K562 (cell line): Measurements from ENCODE around the gene CTCF. TPM values are rescaled to one million over a fixed set of nuclear protein-coding genes. Genes with fewer than 3 reads are reported as not detected.

ENCODE experiments used
- polyA plus RNA-seq, 8 experiments: library from polyadenylated mRNA; depleted of rRNA in 4 of 8; stranded (reverse) in 5 of 8; unstranded in 3 of 8; fragments of >200 nt; fragmentation: Nextera tagmentation in 2 of 8; fragmentation: Illumina TruSeq in 1 of 8; extraction: Ambion mirVana in 2 of 8; extraction: Trizol in 1 of 8; gene quantifications; 2 replicates each; pipeline versions ENCODE4 v1.2.1 to v1.2.3, GENCODE V29; 2011 to 2014; ENCODE audit warnings: inconsistent platforms in 1 of 8, missing spikeins in 1 of 8
- small RNA-seq: library from RNA; depleted of rRNA; stranded (forward); fragments of <200 nt; gene quantifications from one replicate; pipeline ENCODE3, GENCODE V24; 2014
- total RNA-seq, 7 experiments: library from RNA; depleted of rRNA in 6 of 7; stranded (reverse); fragments of >200 nt in 6 of 7; fragmentation: Illumina TruSeq in 2 of 7; extraction: Trizol in 2 of 7; gene quantifications; 2 replicates each; pipeline versions ENCODE4 v1.2.1 to v1.2.3, GENCODE V29; 2011 to 2021; ENCODE audit warnings: low replicate concordance in 1 of 7

CTCF gene
- total and polyA plus RNA-seq, 9 of the 15 experiments (the other 6 are each of a cell fraction or from before 2014, with no cell fraction given): 7.8 to 49.2 (median 33.9) TPM

Small RNA genes lying within 50 kb of the gene (small RNA-seq; reads per million reads assigned to genes)
- gene AC027682.3: not detected

Other genes starting within 250 kb of the CTCF start
Only the 7 nearest of the 16 such genes appear.
- 45.6 and 54.5 TPM in 2 replicates for gene ATP6V0D1, start 81.4 kb upstream of the CTCF start, total RNA-seq (2014; rRNA removed)
- 22.0 and 30.6 TPM in 2 replicates for gene ATP6V0D1, start 81.4 kb upstream of the CTCF start, total RNA-seq (2014; rRNA removed; fragmentation: Illumina TruSeq; extraction: Trizol)
- 51.8 and 53.5 TPM in 2 replicates for gene ATP6V0D1, start 81.4 kb upstream of the CTCF start, total RNA-seq (2015; rRNA removed; fragmentation: Illumina TruSeq; extraction: Trizol)
- gene ATP6V0D1, start 81.4 kb upstream of the CTCF start, total RNA-seq (2021): 61.3 and 61.5 TPM in 2 replicates
- gene ATP6V0D1, start 81.4 kb upstream of the CTCF start, polyA plus RNA-seq (2011; rRNA removed): 48.2 and 51.5 TPM in 2 replicates
- gene ATP6V0D1, start 81.4 kb upstream of the CTCF start, polyA plus RNA-seq (2014; fragmentation: Illumina TruSeq; extraction: Trizol): 64.9 and 69.7 TPM in 2 replicates
- 10 to 100 TPM; 23.2 to 40.7 TPM for gene ATP6V0D1, start 81.4 kb upstream of the CTCF start, polyA plus RNA-seq (2014; fragmentation: Nextera tagmentation; extraction: Ambion mirVana)
- 33.9 and 37.3 TPM in 2 replicates for gene ATP6V0D1, start 81.4 kb upstream of the CTCF start, polyA plus RNA-seq (2014; rRNA removed)
- gene AGRP, start 79.0 kb upstream of the CTCF start, total RNA-seq (2014; rRNA removed): not detected in 2 replicates
- not detected in 2 replicates for gene AGRP, start 79.0 kb upstream of the CTCF start, total RNA-seq (2014; rRNA removed; fragmentation: Illumina TruSeq; extraction: Trizol)
- gene AGRP, start 79.0 kb upstream of the CTCF start, total RNA-seq (2015; rRNA removed; fragmentation: Illumina TruSeq; extraction: Trizol): not detected in 2 replicates
- not detected in 2 replicates for gene AGRP, start 79.0 kb upstream of the CTCF start, total RNA-seq (2021)
- not detected in 2 replicates for gene AGRP, start 79.0 kb upstream of the CTCF start, polyA plus RNA-seq (2011; rRNA removed)
- gene AGRP, start 79.0 kb upstream of the CTCF start, polyA plus RNA-seq (2014; fragmentation: Illumina TruSeq; extraction: Trizol): not detected in 2 replicates
- not detected for gene AGRP, start 79.0 kb upstream of the CTCF start, polyA plus RNA-seq (2014; fragmentation: Nextera tagmentation; extraction: Ambion mirVana)
- not detected in 2 replicates for gene AGRP, start 79.0 kb upstream of the CTCF start, polyA plus RNA-seq (2014; rRNA removed)
- 3.5 and 7.9 TPM in 2 replicates for gene RIPOR1, start 33.7 kb upstream of the CTCF start, total RNA-seq (2014; rRNA removed)
- 1.2 and 1.4 TPM in 2 replicates for gene RIPOR1, start 33.7 kb upstream of the CTCF start, total RNA-seq (2014; rRNA removed; fragmentation: Illumina TruSeq; extraction: Trizol)
- gene RIPOR1, start 33.7 kb upstream of the CTCF start, total RNA-seq (2015; rRNA removed; fragmentation: Illumina TruSeq; extraction: Trizol): 3.0 and 3.1 TPM in 2 replicates
- 25.4 and 31.1 TPM in 2 replicates for gene RIPOR1, start 33.7 kb upstream of the CTCF start, total RNA-seq (2021)
- gene RIPOR1, start 33.7 kb upstream of the CTCF start, polyA plus RNA-seq (2011; rRNA removed): 2.2 and 6.3 TPM in 2 replicates
- 10.0 and 14.1 TPM in 2 replicates for gene RIPOR1, start 33.7 kb upstream of the CTCF start, polyA plus RNA-seq (2014; fragmentation: Illumina TruSeq; extraction: Trizol)
- gene RIPOR1, start 33.7 kb upstream of the CTCF start, polyA plus RNA-seq (2014; fragmentation: Nextera tagmentation; extraction: Ambion mirVana): under 1 TPM; 0.36 to 0.37 TPM
- gene RIPOR1, start 33.7 kb upstream of the CTCF start, polyA plus RNA-seq (2014; rRNA removed): 7.2 and 9.2 TPM in 2 replicates
- 0.20 and 1.0 TPM in 2 replicates for gene CARMIL2, start 82.6 kb downstream of the CTCF start, total RNA-seq (2014; rRNA removed)
- gene CARMIL2, start 82.6 kb downstream of the CTCF start, total RNA-seq (2014; rRNA removed; fragmentation: Illumina TruSeq; extraction: Trizol): 0.19 TPM in 1 of 2 replicates, not detected in the other
- gene CARMIL2, start 82.6 kb downstream of the CTCF start, total RNA-seq (2015; rRNA removed; fragmentation: Illumina TruSeq; extraction: Trizol): 0.38 and 0.43 TPM in 2 replicates
- 2.1 and 2.9 TPM in 2 replicates for gene CARMIL2, start 82.6 kb downstream of the CTCF start, total RNA-seq (2021)
- gene CARMIL2, start 82.6 kb downstream of the CTCF start, polyA plus RNA-seq (2011; rRNA removed): 0.79 and 0.99 TPM in 2 replicates
- gene CARMIL2, start 82.6 kb downstream of the CTCF start, polyA plus RNA-seq (2014; fragmentation: Illumina TruSeq; extraction: Trizol): 0.39 and 0.57 TPM in 2 replicates
- not detected for gene CARMIL2, start 82.6 kb downstream of the CTCF start, polyA plus RNA-seq (2014; fragmentation: Nextera tagmentation; extraction: Ambion mirVana)
- gene CARMIL2, start 82.6 kb downstream of the CTCF start, polyA plus RNA-seq (2014; rRNA removed): 0.95 and 1.0 TPM in 2 replicates
- gene ACD, start 97.7 kb downstream of the CTCF start, total RNA-seq (2014; rRNA removed): 34.9 and 46.5 TPM in 2 replicates
- gene ACD, start 97.7 kb downstream of the CTCF start, total RNA-seq (2014; rRNA removed; fragmentation: Illumina TruSeq; extraction: Trizol): 6.1 and 9.0 TPM in 2 replicates
- gene ACD, start 97.7 kb downstream of the CTCF start, total RNA-seq (2015; rRNA removed; fragmentation: Illumina TruSeq; extraction: Trizol): 18.5 and 19.7 TPM in 2 replicates
- gene ACD, start 97.7 kb downstream of the CTCF start, total RNA-seq (2021): 44.9 and 47.4 TPM in 2 replicates
- gene ACD, start 97.7 kb downstream of the CTCF start, polyA plus RNA-seq (2011; rRNA removed): 19.2 and 33.4 TPM in 2 replicates
- 25.8 and 34.6 TPM in 2 replicates for gene ACD, start 97.7 kb downstream of the CTCF start, polyA plus RNA-seq (2014; fragmentation: Illumina TruSeq; extraction: Trizol)
- gene ACD, start 97.7 kb downstream of the CTCF start, polyA plus RNA-seq (2014; fragmentation: Nextera tagmentation; extraction: Ambion mirVana): 1 to 10 TPM; 4.2 to 4.5 TPM
- gene ACD, start 97.7 kb downstream of the CTCF start, polyA plus RNA-seq (2014; rRNA removed): 36.5 and 40.0 TPM in 2 replicates
- 1.00 and 1.8 TPM in 2 replicates for gene PARD6A, start 98.4 kb downstream of the CTCF start, total RNA-seq (2014; rRNA removed)
- gene PARD6A, start 98.4 kb downstream of the CTCF start, total RNA-seq (2014; rRNA removed; fragmentation: Illumina TruSeq; extraction: Trizol): 0.26 and 0.44 TPM in 2 replicates
- 0.14 and 0.68 TPM in 2 replicates for gene PARD6A, start 98.4 kb downstream of the CTCF start, total RNA-seq (2015; rRNA removed; fragmentation: Illumina TruSeq; extraction: Trizol)
- gene PARD6A, start 98.4 kb downstream of the CTCF start, total RNA-seq (2021): 0.85 and 2.0 TPM in 2 replicates
- 0.42 and 0.52 TPM in 2 replicates for gene PARD6A, start 98.4 kb downstream of the CTCF start, polyA plus RNA-seq (2011; rRNA removed)
- gene PARD6A, start 98.4 kb downstream of the CTCF start, polyA plus RNA-seq (2014; fragmentation: Illumina TruSeq; extraction: Trizol): 0.28 and 0.75 TPM in 2 replicates
- under 1 TPM; 0.04 to 0.13 TPM for gene PARD6A, start 98.4 kb downstream of the CTCF start, polyA plus RNA-seq (2014; fragmentation: Nextera tagmentation; extraction: Ambion mirVana)
- gene PARD6A, start 98.4 kb downstream of the CTCF start, polyA plus RNA-seq (2014; rRNA removed): 0.46 and 0.81 TPM in 2 replicates
- 26.4 and 26.9 TPM in 2 replicates for gene ENKD1, start 104.2 kb downstream of the CTCF start, total RNA-seq (2014; rRNA removed)
- 5.2 and 6.9 TPM in 2 replicates for gene ENKD1, start 104.2 kb downstream of the CTCF start, total RNA-seq (2014; rRNA removed; fragmentation: Illumina TruSeq; extraction: Trizol)
- gene ENKD1, start 104.2 kb downstream of the CTCF start, total RNA-seq (2015; rRNA removed; fragmentation: Illumina TruSeq; extraction: Trizol): 10.0 and 10.4 TPM in 2 replicates
- gene ENKD1, start 104.2 kb downstream of the CTCF start, total RNA-seq (2021): 21.2 and 21.4 TPM in 2 replicates
- gene ENKD1, start 104.2 kb downstream of the CTCF start, polyA plus RNA-seq (2011; rRNA removed): 8.3 and 10.0 TPM in 2 replicates
- 4.4 and 11.6 TPM in 2 replicates for gene ENKD1, start 104.2 kb downstream of the CTCF start, polyA plus RNA-seq (2014; fragmentation: Illumina TruSeq; extraction: Trizol)
- 1 to 10 TPM; 1.1 to 1.6 TPM for gene ENKD1, start 104.2 kb downstream of the CTCF start, polyA plus RNA-seq (2014; fragmentation: Nextera tagmentation; extraction: Ambion mirVana)
- 25.2 and 27.2 TPM in 2 replicates for gene ENKD1, start 104.2 kb downstream of the CTCF start, polyA plus RNA-seq (2014; rRNA removed)